HFF-Myc (cell line): ENCODE results near the gene MACF1.
"Not testable (repeated sequence)": the region's sequence is repeated elsewhere in the genome, so short reads cannot be mapped to it uniquely, and the experiment has no call there.

Source experiments
- DNase-seq: peaks from one replicate; pipeline ENCODE4 v3.0.0-alpha.2; 2011; ENCODE audit warnings: low read depth; ENCODE audit errors: extremely low read depth
- H3K4me3 ChIP-seq: replicated peaks from 2 replicates; pipeline ENCODE4 v1.5.1; 2011; ENCODE audit warnings: low read depth, mild to moderate bottlenecking, control low read depth, low read length
- CTCF ChIP-seq: IDR thresholded peaks from 2 replicates; pipeline ENCODE4 v1.5.1; 2012; ENCODE audit warnings: mild to moderate bottlenecking, low read depth, low read length, control low read depth; ENCODE audit errors: missing control alignments

MACF1 gene

GRCh38 chr1:39473324-39473723, 268.8 kb downstream of the MACF1 start:
- DNase-seq = no peak
- TF ChIP-seq CTCF = no peak
- H3K4me3 ChIP-seq = no peak overlapping the region

- no peak overlapping the region for H3K4me3 ChIP-seq
- TF ChIP-seq CTCF = no peak
- DNase-seq = no peak
These were observed 270.3 kb downstream of the MACF1 start for GRCh38 chr1:39474810-39475209.

GRCh38 chr1:39475551-39475950, 271.1 kb downstream of the MACF1 start:
- DNase-seq, H3K4me3 ChIP-seq: not testable (repeated sequence)

- H3K4me3 ChIP-seq = no peak overlapping the region
- no peak for DNase-seq
- no peak for TF ChIP-seq CTCF
These were observed 273.8 kb downstream of the MACF1 start for GRCh38 chr1:39478126-39478915.

- no peak for TF ChIP-seq CTCF
- H3K4me3 ChIP-seq = no peak overlapping the region
- DNase-seq = no peak
These were observed 276.8 kb downstream of the MACF1 start for GRCh38 chr1:39481289-39481688.

- no peak for TF ChIP-seq CTCF
- H3K4me3 ChIP-seq = no peak overlapping the region
- no peak for DNase-seq
These were observed 278.8 kb downstream of the MACF1 start for GRCh38 chr1:39483276-39483675.

GRCh38 chr1:39484564-39484963, 280.1 kb downstream of the MACF1 start:
- no peak for DNase-seq
- no peak for TF ChIP-seq CTCF

More at GRCh38 chr1:39484564-39484963, 280.1 kb downstream of the MACF1 start:
- H3K4me3 ChIP-seq = no peak overlapping the region
